GM08714 (cell line): Measurements from ENCODE around the gene MGAT5B.
A peak's percentile ranks its signal among the peaks of the same experiment; 100 is the strongest.

Source experiments
- H3K4me3 ChIP-seq: fragments of 200-500 bp; sonication (Bioruptor generic); 2 replicates; pipeline ENCODE4 v1.5.1; 2014; ENCODE audit warnings: mild to moderate bottlenecking, low read length, inconsistent platforms
- ZNF274 ChIP-seq: IDR thresholded peaks from 2 replicates; pipeline ENCODE4 v1.6.1; 2012; ENCODE audit warnings: mild to moderate bottlenecking, low read depth, low read length

The MGAT5B gene

DNA sequence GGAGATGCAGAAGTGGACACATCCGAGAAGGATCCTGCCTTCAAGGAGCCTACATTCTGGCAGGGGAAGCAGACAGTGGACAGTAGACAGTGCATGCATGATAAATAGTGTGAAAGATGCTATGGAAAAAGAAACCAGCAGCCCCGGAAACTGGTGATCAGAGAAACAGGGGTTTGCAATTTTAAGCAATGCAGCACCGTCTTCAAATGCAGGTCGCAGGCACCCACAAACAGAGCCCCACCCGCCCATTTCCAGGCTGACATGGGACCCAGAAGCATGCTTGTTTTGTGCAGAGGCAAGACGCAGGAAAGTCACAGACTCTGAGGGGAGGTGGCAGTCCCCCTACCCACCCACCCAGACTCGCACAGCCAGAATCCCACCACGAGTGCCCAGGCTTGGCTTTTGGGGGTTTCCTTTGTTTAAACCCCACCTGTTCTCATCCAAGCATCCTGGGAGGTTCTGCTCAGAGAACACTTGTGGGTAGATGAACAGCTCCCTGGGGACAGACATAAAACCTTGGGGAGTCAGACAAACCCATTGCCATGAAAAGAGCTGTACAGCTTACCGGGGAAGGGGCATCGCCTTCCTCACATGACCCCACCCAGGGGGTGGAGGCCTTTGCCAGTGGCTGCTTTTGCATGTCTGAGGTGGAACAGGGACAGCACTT, 114.3 kb downstream of the MGAT5B start:
- no peak overlapping the region for H3K4me3 ChIP-seq
- no peak for TF ChIP-seq ZNF274

DNA sequence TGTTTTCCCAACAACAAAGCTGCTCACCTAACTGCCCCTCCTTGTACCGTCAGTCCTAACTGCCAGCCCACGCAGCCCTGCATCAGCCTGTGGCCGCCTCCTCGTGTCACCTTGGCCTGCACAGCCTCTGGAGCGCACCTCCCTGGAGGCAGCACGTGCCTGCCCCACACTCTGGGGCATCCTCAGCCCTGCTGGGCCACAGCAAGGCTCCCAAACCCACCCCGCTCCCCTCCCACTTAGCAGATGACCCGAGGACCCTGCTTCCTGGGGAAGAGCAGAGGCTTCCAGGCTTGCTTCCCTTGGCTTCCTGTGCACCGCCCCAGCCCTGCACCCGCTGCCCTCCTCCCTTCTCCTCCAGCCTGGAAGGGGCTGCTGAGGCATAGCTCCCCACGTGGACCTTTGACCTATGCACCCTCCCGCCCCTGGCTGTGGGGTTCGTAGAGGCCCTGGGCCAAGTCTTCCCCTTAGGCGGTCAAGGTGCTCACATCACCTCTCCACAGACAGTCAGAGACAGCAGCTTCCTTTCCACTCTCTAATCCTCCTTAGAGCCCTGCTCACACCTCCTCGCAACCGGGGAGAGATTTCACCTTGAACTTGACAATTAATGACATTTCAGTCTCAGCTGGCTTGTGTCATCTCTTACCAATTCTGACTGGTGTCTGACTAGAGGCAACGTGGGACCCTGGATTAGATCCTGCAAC, 115.0 kb downstream of the MGAT5B start:
- H3K4me3 ChIP-seq: no peak overlapping the region
- no peak for TF ChIP-seq ZNF274

DNA sequence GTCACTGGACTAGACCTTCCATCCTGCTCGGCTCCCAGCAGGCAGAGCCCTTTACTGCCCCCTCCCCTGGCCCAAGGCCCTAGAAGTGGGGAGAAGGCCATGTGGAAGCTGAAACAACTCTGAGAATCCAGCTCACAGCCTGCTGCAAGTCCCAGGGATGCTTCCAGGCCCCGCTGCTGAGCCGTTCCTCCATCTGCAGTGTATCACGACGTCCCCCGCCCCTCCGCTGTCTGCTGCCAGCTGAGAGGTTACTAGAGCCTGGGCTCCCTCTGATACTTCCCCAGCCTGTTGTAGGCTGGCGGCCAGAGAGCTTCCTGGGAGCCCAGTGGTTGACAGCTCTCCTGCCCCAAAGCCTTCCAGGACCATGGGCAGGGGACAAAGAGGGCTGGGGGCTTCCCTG, 118.2 kb downstream of the MGAT5B start:
- no peak overlapping the region for H3K4me3 ChIP-seq
- no peak for TF ChIP-seq ZNF274

DNA sequence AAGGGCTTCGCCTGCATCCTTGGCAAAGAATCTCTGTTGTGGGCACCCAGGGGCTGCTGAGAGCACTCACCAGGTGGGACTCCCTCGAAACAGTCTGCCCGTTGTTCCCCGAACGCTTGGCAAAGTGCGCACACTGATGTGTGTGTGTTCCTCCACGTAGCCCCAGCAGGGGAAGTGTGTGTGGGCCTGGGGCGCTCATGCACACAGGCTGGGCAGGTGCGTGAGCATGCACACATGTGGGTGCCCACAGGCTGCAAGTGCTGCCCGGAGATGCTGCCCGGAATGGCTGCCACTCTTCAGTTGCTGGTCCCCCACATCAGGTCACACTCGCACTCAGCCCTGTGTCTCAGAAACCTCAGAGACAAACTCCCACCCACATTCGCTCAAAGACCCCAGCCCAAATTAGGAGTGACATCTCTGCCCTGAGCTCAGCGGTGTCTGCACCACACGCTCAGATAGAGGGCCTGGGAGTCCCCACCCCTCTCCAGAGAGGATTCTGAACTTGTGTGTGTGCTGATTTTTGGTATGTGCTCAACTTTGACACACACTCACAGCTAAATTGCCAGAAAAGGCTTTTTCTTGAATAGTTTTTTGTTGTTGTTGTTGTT, 119.4 kb downstream of the MGAT5B start:
- TF ChIP-seq ZNF274: no peak
- H3K4me3 ChIP-seq: no peak overlapping the region

DNA sequence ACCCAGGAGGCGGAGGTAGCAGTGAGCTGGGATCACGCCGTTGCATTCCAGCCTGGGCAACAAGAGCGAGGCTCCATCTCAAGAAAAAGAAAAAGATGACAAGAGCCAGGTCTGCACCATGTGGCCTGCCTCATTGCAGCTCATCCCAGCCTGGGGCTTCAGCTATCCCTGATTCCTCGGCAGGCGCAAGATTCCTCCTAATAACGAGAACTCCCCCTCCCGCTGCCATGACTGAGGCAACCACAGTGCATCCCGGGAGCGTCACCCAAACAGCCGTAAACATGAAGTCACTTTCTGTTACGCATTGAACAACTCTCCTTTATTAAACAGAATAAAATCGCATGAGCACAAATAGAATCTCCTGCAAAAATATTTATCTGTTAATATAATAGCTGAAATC, 120.6 kb downstream of the MGAT5B start:
- TF ChIP-seq ZNF274: no peak
- no peak overlapping the region for H3K4me3 ChIP-seq

DNA sequence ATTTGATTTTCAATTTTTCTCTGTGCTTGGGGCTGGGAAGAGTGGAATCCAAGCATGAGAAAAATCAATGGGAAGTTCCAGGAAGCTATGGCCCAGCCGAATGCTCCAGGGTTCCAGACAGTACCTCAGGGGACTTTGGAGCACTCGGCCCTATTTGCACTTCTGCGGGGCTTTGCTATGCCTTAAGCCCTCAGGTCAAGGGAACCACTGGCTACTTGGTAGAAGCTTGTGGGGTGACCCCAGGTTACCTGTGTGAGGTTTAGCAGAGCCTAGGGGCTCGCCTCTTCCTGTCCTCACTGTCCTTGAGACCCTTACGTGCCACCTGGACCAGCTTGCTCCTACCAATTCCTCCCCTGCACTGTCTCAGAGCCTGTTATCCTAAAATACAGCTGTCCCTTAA, 121.3 kb downstream of the MGAT5B start:
- H3K4me3 ChIP-seq: no peak overlapping the region
- TF ChIP-seq ZNF274: no peak

DNA sequence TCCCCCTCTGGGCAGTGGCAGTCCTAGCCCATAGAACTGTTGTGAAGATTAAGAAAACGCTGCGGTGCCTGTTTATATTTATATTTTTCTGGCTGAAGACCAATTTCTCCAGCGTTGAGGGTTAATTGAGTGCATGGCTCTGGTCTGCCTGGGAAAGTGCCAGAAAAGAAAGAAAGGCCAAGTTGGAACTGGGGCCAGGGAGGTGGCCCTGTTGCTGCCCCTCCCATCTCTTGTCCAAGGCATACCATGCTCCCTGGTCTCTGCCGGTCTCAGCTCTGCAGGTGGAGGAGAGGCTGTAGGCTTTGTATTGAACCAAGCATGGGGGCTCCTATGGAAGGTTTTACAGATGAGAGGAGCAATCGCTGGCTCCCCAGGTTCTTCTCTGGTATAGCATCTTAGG, 124.7 kb downstream of the MGAT5B start:
- H3K4me3 ChIP-seq: no peak overlapping the region
- TF ChIP-seq ZNF274: no peak

DNA sequence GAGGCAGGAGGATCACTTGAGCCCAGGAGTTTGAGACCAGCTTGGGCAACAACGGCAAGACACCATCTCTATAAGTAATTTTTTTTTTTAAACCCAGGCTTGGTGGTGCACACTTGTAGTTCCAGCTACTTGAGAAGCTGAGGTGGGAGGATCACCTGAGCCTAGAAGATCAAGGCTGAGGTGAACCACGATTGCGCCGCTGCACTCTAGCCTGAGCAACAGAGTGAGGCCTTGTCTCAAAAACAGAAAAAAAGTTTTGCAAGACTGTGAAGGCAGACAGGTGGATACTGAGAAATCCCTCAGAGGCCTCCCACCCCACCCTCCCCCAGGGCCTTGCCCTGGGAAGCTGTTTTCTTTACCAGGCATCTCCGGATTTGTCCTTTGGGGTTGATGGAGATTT, 125.4 kb downstream of the MGAT5B start:
- TF ChIP-seq ZNF274: no peak
- no peak overlapping the region for H3K4me3 ChIP-seq

DNA sequence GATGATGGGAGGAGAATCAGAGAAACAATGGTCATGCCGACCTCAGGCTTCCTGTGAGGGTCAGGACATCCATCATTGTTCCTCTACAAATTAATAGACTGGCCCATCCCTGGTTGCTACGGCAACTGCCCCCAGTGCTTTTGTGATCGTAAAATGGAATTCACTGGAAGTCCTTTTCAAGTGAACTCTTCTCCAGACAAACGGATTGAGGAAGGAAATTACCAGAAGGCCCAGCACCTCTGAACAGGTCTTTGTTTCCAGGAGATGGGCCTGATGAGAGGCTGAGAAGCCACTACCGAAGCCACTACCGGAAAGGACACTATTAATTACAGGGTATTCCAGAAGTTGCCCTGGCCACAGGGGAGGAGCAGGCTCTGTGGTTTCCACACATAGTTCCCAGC, 126.0 kb downstream of the MGAT5B start:
- TF ChIP-seq ZNF274: no peak
- H3K4me3 ChIP-seq: no peak overlapping the region

DNA sequence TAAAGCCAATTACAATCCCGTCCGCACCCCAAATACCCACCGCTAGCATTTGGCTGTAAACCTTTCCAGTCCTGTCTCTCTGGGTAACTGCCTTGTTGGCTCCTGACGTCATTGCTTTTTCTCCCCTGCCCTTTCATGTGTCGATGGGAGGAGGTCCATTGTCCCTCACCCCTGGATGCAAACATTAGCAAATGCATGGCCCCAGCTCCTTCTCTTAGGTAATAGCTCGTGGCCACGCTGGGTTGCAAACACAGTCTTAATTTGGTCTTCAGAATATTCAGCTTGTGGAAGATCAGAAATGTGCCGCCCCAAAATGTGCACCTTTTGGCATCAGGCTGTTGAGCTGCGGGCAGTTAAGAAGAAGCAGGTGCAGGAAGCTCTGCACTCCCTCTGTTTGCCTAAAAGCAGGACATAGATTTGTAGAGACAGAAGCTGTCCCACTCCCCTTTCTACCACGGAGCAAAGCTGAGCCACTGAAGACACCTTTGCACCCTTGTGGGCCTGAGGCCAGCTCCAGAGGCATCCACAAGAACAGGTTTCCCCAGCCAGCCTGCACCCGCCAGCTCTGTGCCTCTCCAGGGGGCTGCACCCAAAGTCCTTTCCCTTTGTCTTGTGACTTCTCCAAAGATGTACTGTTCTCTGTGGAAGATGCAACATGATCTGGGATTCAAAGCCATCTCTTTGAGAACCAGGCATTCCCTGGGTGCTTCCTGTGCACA, 127.3 kb downstream of the MGAT5B start:
- H3K4me3 ChIP-seq: no peak overlapping the region
- no peak for TF ChIP-seq ZNF274

DNA sequence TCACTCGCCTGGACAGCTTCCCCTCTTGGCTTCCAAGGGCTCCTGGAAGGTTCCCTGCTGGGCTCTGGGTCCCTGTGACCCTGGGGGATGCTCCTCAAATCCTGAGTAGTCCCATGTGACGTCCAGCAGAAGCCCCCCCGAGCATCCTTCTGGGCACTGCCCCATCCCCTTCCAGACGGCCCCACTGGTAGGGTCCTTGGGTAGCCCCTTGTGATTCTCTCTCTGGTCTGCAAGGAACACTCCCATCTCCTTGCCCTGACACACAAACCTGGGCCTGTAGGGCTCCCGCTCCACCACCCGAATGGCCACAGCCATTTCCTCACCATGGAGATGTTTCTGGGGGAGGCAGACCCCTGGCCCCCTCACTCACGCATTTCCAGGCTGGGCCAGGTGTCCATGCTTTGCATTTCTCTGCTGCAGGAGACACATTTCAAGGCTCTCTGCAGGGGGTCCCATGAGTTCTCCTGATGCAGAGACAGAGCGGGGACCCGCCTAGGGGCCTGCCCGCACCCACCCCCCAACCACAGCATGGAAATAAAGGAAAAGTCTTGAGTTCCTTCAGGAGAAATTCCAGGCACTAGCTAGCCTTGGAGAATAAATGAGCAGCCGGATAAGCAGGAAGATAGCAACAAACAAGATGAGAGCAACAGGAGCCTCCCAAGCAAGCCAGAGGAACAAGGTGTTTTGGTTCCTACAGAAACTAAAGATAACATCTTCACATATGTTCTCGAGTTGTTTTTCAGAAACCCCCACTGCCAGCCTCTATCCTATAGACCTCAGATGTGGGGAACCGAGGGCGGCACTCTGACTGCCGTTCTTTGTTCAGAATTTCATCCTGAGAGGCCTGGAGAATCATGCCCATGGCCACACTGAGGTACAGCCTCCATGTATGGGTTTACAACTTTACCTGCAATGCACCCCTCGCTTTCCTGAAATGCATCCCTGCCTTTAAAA, 128.8 kb downstream of the MGAT5B start:
- TF ChIP-seq ZNF274: no peak
- H3K4me3 ChIP-seq: no peak overlapping the region

DNA sequence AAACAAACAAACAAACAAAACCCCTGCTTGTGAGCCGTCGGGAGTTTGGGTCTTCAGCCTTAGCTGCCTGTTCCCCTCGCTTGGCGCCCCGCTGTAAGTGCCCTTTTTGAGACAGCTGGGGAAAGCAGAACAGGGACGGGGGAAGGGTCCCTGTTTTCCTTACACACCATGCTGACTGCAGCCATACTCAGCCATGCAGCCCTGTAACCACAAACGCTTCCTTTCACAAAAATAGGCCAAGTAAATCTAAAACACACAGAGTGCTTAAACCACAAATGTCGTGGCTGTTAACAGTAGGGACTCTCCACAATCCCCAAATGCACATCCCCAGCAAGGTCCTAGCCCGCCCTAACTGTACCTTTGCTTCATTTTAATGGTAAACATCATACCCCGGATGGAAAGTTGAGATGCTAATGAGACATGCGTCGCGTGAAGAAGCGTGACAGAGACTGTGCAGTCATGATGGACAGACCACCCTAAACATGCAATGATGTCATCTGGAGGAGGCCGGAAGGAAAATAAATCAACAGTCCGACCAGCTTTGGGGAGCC, 129.9 kb downstream of the MGAT5B start:
- TF ChIP-seq ZNF274: no peak
- peak overlapping the region; percentile 1; the same call in 1 of the 2 replicates for H3K4me3 ChIP-seq

DNA sequence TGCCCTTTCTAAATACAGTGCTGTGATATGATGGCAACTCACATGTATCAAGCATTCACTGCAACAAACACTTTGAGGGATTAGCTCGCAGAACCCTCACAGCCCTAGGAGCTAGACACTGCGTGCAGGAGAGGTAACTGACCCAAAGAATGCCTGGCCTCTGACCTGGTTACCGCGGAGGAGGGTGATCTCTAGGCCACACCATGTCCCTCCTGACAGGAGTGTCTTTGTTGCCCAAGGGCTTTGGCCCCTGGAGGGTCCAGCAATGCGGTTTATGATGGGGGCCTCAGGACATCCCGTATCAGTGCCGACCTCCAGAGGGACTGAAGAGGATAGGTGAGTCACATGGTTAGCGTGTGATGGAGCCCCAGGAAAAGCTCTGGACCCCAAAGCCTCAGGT, 130.6 kb downstream of the MGAT5B start:
- TF ChIP-seq ZNF274: no peak
- H3K4me3 ChIP-seq: peak overlapping the region; percentile 1; the same call in 1 of the 2 replicates
